C4-2B (cell line): ENCODE data around the gene BIN1.

Experiments
- ZFX ChIP-seq: fragments of 450-650 bp; IDR thresholded peaks from 2 replicates; pipeline ENCODE4 v1.6.1; 2017
- TF ChIP-seq, protein P1 (sequence below): fragments of 450-650 bp; conservative IDR thresholded peaks from 2 replicates; pipeline ENCODE4 v1.5.1; 2017; ENCODE audit warnings: mild to moderate bottlenecking

DNA sequence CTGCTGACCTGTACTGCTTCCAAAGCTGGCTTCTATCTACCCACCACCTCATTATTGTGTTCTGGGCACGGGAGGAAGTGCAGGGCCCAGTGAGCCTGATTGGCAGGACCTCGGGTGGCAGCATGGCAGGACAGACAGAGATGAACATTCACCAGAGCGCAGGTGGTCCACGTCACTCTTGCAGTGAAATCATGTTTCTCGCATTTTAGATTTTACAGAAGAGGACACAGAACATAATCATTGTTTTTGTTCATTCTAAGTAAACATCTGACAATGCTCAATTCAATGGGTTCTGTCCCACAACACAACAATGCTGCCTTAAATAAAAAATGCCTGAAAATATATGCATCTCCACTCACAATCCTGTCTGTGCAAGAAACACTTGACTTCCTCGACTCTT is 11.5 kb upstream of the BIN1 start:
- TF ChIP-seq, protein P1, sequence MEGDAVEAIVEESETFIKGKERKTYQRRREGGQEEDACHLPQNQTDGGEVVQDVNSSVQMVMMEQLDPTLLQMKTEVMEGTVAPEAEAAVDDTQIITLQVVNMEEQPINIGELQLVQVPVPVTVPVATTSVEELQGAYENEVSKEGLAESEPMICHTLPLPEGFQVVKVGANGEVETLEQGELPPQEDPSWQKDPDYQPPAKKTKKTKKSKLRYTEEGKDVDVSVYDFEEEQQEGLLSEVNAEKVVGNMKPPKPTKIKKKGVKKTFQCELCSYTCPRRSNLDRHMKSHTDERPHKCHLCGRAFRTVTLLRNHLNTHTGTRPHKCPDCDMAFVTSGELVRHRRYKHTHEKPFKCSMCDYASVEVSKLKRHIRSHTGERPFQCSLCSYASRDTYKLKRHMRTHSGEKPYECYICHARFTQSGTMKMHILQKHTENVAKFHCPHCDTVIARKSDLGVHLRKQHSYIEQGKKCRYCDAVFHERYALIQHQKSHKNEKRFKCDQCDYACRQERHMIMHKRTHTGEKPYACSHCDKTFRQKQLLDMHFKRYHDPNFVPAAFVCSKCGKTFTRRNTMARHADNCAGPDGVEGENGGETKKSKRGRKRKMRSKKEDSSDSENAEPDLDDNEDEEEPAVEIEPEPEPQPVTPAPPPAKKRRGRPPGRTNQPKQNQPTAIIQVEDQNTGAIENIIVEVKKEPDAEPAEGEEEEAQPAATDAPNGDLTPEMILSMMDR, result no peak
- TF ChIP-seq ZFX, result no peak
